HepG2 (cell line): ENCODE results near the gene KREMEN1. TPM values are rescaled to one million over a fixed set of nuclear protein-coding genes. Genes with fewer than 3 reads are reported as not detected.
A peak's percentile ranks its signal among the peaks of the same experiment; 100 is the strongest.

Experiments used
- ATAC-seq: fragments of 200-7000 bp; cut with Tn5 transposase; 3 replicates; pipeline ENCODE4 v1.9.1; 2020; ENCODE audit warnings: mild to moderate bottlenecking, moderate library complexity
- BruUV-seq: library from RNA; stranded (reverse); fragments of 400-500 nt; replicated peaks from 2 replicates; lab custom pipeline; 2021; lab: Mats Ljungman, UMichigan
- CTCF ChIA-PET: fragments of 300-600 bp; formaldehyde crosslinking; extraction: SDS; loops from one replicate; lab custom pipeline; 2021; ENCODE audit warnings: low total read pairs, inconsistent platforms, low intra/inter-chr PET ratio; lab: Yijun Ruan, JAX
- POLR2A ChIA-PET: fragments of 350-600 bp; sonication (Branson Sonifier 250); formaldehyde crosslinking; loops from one replicate; lab custom pipeline; 2020; ENCODE audit warnings: antibody characterized with exemption, inconsistent platforms; lab: Yijun Ruan, JAX
- DNase-seq: peaks from one replicate; pipeline ENCODE4 v3.0.0-alpha.2; 2015; ENCODE audit warnings: low spot score
- FAIRE-seq: peaks from 3 replicates; lab custom pipeline; 2011; peaks lifted over from hg19 to GRCh38; lab: Jason Lieb, UNC
- H2AFZ ChIP-seq: one replicate; pipeline ENCODE4 v1.6.1; 2011; ENCODE audit warnings: low read length, inconsistent platforms
- H3K27ac ChIP-seq: fragments of 300-600 bp; 3 replicates; pipeline ENCODE4 v1.8.0; 2011; ENCODE audit warnings: mixed run types, mild to moderate bottlenecking, mixed read lengths, low read length, inconsistent platforms; ENCODE audit not compliant: insufficient read depth; ENCODE audit errors: extremely low read length
- H3K27me3 ChIP-seq, 2 experiments: fragments of 200-600 bp in 1 of 2; 2 replicates in 1 of 2; 3 replicates in 1 of 2; pipeline versions ENCODE4 v1.6.0 to v1.8.0; 2011; ENCODE audit warnings: low read length in 2 of 2, mild to moderate bottlenecking in 2 of 2, moderate library complexity in 2 of 2, inconsistent platforms in 1 of 2; ENCODE audit not compliant: insufficient read depth in 2 of 2, control insufficient read depth in 1 of 2
- H3K36me3 ChIP-seq, 2 experiments: fragments of 200-600 bp in 1 of 2; replicated peaks in 1 of 2; 2 replicates in 1 of 2; 3 replicates in 1 of 2; pipeline versions ENCODE4 v1.5.1 to v1.8.0; 2011; ENCODE audit warnings: low read length in 2 of 2, inconsistent platforms in 1 of 2; ENCODE audit not compliant: insufficient read depth in 2 of 2, control insufficient read depth in 1 of 2
- H3K4me1 ChIP-seq: 2 replicates; pipeline ENCODE4 v1.5.1; 2012; ENCODE audit warnings: low read length, inconsistent platforms; ENCODE audit not compliant: insufficient read depth
- H3K4me2 ChIP-seq: 2 replicates; pipeline ENCODE4 v1.6.0; 2011; ENCODE audit warnings: low read depth, low read length, inconsistent platforms
- H3K4me3 ChIP-seq, 3 experiments: fragments of 200-600 bp in 1 of 3; sonication (generic), shearing (Covaris generic) in 1 of 3; replicated peaks in 1 of 3; 2 replicates each; pipeline ENCODE4 v1.5.1; 2011 to 2016; ENCODE audit warnings: low read length in 3 of 3, inconsistent platforms in 2 of 3, low read depth in 2 of 3, mild to moderate bottlenecking in 2 of 3, control low read depth in 1 of 3, mixed read lengths in 1 of 3; ENCODE audit not compliant: insufficient read depth in 1 of 3
- H3K79me2 ChIP-seq: one replicate; pipeline ENCODE4 v1.6.1; 2011; ENCODE audit warnings: low read length, inconsistent platforms; ENCODE audit not compliant: insufficient read depth
- H3K9ac ChIP-seq: 2 replicates; pipeline ENCODE4 v1.6.0; 2011; ENCODE audit warnings: mild to moderate bottlenecking, low read depth, low read length, inconsistent platforms; ENCODE audit not compliant: insufficient read depth
- H3K9me3 ChIP-seq: 2 replicates; pipeline ENCODE4 v1.5.1; 2012; ENCODE audit warnings: mild to moderate bottlenecking, low read length
- H4K20me1 ChIP-seq: 2 replicates; pipeline ENCODE4 v1.6.0; 2011; ENCODE audit warnings: inconsistent platforms, mild to moderate bottlenecking, low read length, moderate library complexity; ENCODE audit not compliant: insufficient read depth
- ARNT2 ChIP-seq: sonication (generic); formaldehyde crosslinking; IDR thresholded peaks from 2 replicates; pipeline ENCODE4 v1.8.0; 2022; ENCODE audit warnings: mild to moderate bottlenecking, low read depth, missing genetic modification reagents, moderate library complexity
- DPF2 ChIP-seq: sonication (generic); formaldehyde crosslinking; IDR thresholded peaks from 2 replicates; pipeline ENCODE4 v1.4.0; 2020; ENCODE audit warnings: mild to moderate bottlenecking, low read depth, missing genetic modification reagents, borderline replicate concordance
- EEA1 ChIP-seq: sonication (generic); formaldehyde crosslinking; IDR thresholded peaks from 2 replicates; pipeline ENCODE4 v1.5.1; 2020; ENCODE audit warnings: mild to moderate bottlenecking, missing genetic modification reagents, borderline replicate concordance
- FOXA3 ChIP-seq: IDR thresholded peaks from 2 replicates; pipeline ENCODE4 v1.6.1; 2016; ENCODE audit warnings: missing genetic modification reagents, missing compliant biosample characterization
- POLR2A ChIP-seq, 2 experiments: IDR thresholded peaks; 2 replicates each; pipeline ENCODE4 v1.6.1; 2011; ENCODE audit warnings: low read depth in 2 of 2, low read length in 2 of 2, mild to moderate bottlenecking in 1 of 2, moderate library complexity in 1 of 2; ENCODE audit not compliant: insufficient read depth in 1 of 2
- RERE ChIP-seq: IDR thresholded peaks from 2 replicates; pipeline ENCODE4 v1.6.1; 2016; ENCODE audit warnings: low read depth, missing genetic modification reagents, missing compliant biosample characterization
- RXRB ChIP-seq: IDR thresholded peaks from 2 replicates; pipeline ENCODE4 v1.6.1; 2016; ENCODE audit warnings: borderline replicate concordance, missing genetic modification reagents, missing compliant biosample characterization
- TFDP2 ChIP-seq: sonication (generic); formaldehyde crosslinking; IDR thresholded peaks from 2 replicates; pipeline ENCODE4 v1.4.0; 2020; ENCODE audit warnings: missing genetic modification reagents
- ZHX2 ChIP-seq, 2 experiments: sonication (generic) in 1 of 2; formaldehyde crosslinking in 1 of 2; IDR thresholded peaks; 2 replicates each; pipeline versions ENCODE4 v1.6.1 to v1.9.0; 2014 to 2022; ENCODE audit warnings: antibody characterized with exemption in 1 of 2, borderline replicate concordance in 1 of 2, inconsistent platforms in 1 of 2, low read depth in 1 of 2, missing genetic modification reagents in 1 of 2
- ZNF224 ChIP-seq: sonication (generic); formaldehyde crosslinking; IDR thresholded peaks from 2 replicates; pipeline ENCODE4 v1.5.0; 2020; ENCODE audit warnings: mild to moderate bottlenecking, missing genetic modification reagents
- ZNF652 ChIP-seq: IDR thresholded peaks from 2 replicates; pipeline ENCODE4 v1.6.1; 2016; ENCODE audit warnings: low read depth, borderline replicate concordance
- WGBS: methylation state at CpG from one replicate; pipeline ENCODE4 v1.1.6; 2017; ENCODE audit warnings: low lambda C conversion rate; 5-methylcytosine and 5-hydroxymethylcytosine counted together
- in situ Hi-C: cut with HindIII; loops from 2 replicates; pipeline ENCODE4 v1.10.0; 2017; ENCODE audit warnings: low pct_unique_long_range_greater_than_20kb; ENCODE audit not compliant: extremely low pct_ligation_motif_present
- intact Hi-C: fragments of 100-400 bp; cut with micrococcal nuclease; formaldehyde crosslinking; loops from one replicate; pipeline ENCODE4 v1.10.0; 2022; ENCODE audit not compliant: unreplicated experiment
- polyA plus RNA-seq, 8 experiments: library from polyadenylated mRNA; depleted of rRNA in 3 of 8; stranded (reverse) in 7 of 8; unstranded in 1 of 8; fragments of >200 nt; fragmentation: Illumina TruSeq in 4 of 8; extraction: Trizol in 4 of 8; gene quantifications; 2 replicates each; pipeline versions ENCODE4 v1.2.1 to v1.2.3, GENCODE V29; 2011 to 2016; ENCODE audit warnings: low read depth in 4 of 8, missing spikeins in 1 of 8, mixed read lengths in 1 of 8; ENCODE audit not compliant: insufficient read depth in 1 of 8
- total RNA-seq, 5 experiments: library from RNA; depleted of rRNA; stranded (reverse); fragments of >200 nt; fragmentation: Illumina TruSeq; extraction: Trizol; gene quantifications; 2 replicates each; pipeline ENCODE4 v1.2.3, GENCODE V29; 2016; ENCODE audit warnings: low read depth in 1 of 5

Gene KREMEN1
- total and polyA plus RNA-seq, 2 of the 13 experiments (the other 11 are each of a cell fraction or from before 2014, with no cell fraction given), result 9.8 to 13.8 TPM

- TF ChIP-seq FOXA3 (peak; percentile 46), RXRB (CRISPR knock-in tag) (no peak), TFDP2 (no peak)
Measured at GRCh38 chr22:29092243-29092642, 19.4 kb downstream of the KREMEN1 start (continued).

- Histone ChIP-seq H3K27ac (no peak overlapping the region), H3K4me3 (no peak overlapping the region), H3K9ac (no peak overlapping the region), H3K9me3 (no peaks in the 10 kb centered on the region), H3K79me2 (no peaks in the 10 kb centered on the region), H3K4me2 (no peak overlapping the region), H4K20me1 (peaks cover 7% of the 10 kb centered on the region; the same call in 1 of the 2 replicates), H3K4me1 (peaks cover 60% of the 10 kb centered on the region), H2AFZ (no peak overlapping the region), H3K27me3 (no peaks in the 10 kb centered on the region), H3K36me3 (no peaks in the 10 kb centered on the region)
- intact Hi-C loops, result no loop called here
- DNase-seq, result no peak
- ChIA-PET CTCF (no interaction called here), POLR2A (no interaction called here)
- BruUV-seq, result no TSS peak
- no peak for ATAC-seq
- WGBS, result 96% methylated on average over 1 of the region's 1 CpG
- FAIRE-seq, result no peak
- in situ Hi-C loops, result no loop called here
- TF ChIP-seq DPF2 (CRISPR knock-in tag) (no peak), POLR2A (IDR thresholded peaks at IDR 0.05; ENCODE audit: insufficient read depth in 1 of 2, low read depth in 2 of 2, low read length in 2 of 2) (no peak), RERE (CRISPR knock-in tag) (no peak), ARNT2 (no peak), EEA1 (CRISPR knock-in tag) (no peak), ZNF652 (no peak), ZNF224 (CRISPR knock-in tag) (no peak), ZHX2 (IDR thresholded peaks at IDR 0.05; ENCODE audit: low read depth) (no peak), ZHX2 (CRISPR knock-in tag; IDR thresholded peaks at IDR 0.05; ENCODE audit: borderline replicate concordance) (no peak)
Measured at GRCh38 chr22:29093030-29093429, 20.2 kb downstream of the KREMEN1 start.
